Measurements from ENCODE around the gene PHF19. TPM values are rescaled to one million over a fixed set of nuclear protein-coding genes. Genes with fewer than 3 reads are reported as not detected.
A peak's percentile ranks its signal among the peaks of the same experiment; 100 is the strongest.

PHF19 gene
- total RNA-seq, 1 donor from 2014 or later, result 24.4 TPM

GRCh38 chr9:120850315-120850714 is 26.7 kb downstream of the PHF19 start:
- ATAC-seq (no peak), DNase-seq (no peak)
- no peak for TF ChIP-seq CTCF (IDR thresholded peaks at IDR 0.05)
- Histone ChIP-seq H3K27me3 (ENCODE audit: low read depth) (no peaks in the 10 kb centered on the region), H3K4me1 (no peaks in the 10 kb centered on the region), H3K9me3 (no peaks in the 10 kb centered on the region), H3K36me3 (peaks cover 31% of the 10 kb centered on the region), H3K4me3 (no peak overlapping the region), H3K27ac (no peak overlapping the region)
- intact Hi-C loops (cut with DNase I), result no loop called here

DNA sequence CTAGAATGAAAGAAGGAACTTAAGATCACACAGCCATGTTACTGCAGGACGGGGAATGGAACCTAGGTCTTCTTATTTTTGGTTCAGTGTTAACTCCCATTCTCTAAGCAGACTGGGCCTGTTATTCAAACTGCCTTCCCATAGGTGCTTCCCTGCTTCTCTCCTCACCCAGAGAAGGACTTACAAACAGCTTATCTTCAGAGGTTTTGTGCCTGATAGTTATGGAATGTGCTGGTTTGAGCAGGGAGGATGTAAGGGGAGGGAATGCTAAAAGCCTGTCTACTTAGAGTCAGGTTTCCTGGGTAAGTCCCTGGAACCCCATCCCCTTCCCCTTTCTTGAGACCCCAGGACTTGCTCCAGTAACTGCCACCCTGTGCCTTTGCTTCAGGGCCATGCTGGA is 30.1 kb downstream of the PHF19 start:
- intact Hi-C loops (cut with DNase I), result no loop called here
- DNase-seq (no peak), ATAC-seq (no peak)
- H3K27ac ChIP-seq, result no peak overlapping the region
- H3K27me3 ChIP-seq (ENCODE audit: low read depth), result no peaks in the 10 kb centered on the region
- H3K9me3 ChIP-seq, result no peaks in the 10 kb centered on the region
- no peak for TF ChIP-seq CTCF (IDR thresholded peaks at IDR 0.05)
- no peak overlapping the region for H3K4me3 ChIP-seq
- H3K36me3 ChIP-seq, result peaks cover 21% of the 10 kb centered on the region
- H3K4me1 ChIP-seq, result peaks cover 22% of the 10 kb centered on the region

GRCh38 chr9:120846251-120846889 is 30.6 kb downstream of the PHF19 start:
- Histone ChIP-seq H3K4me1 (peaks cover 27% of the 10 kb centered on the region), H3K9me3 (no peaks in the 10 kb centered on the region), H3K4me3 (no peak overlapping the region), H3K36me3 (peaks cover 16% of the 10 kb centered on the region), H3K27ac (no peak overlapping the region), H3K27me3 (ENCODE audit: low read depth) (no peaks in the 10 kb centered on the region)
- no peak for ATAC-seq
- DNase-seq, result no peak
- intact Hi-C loops (cut with DNase I), result no loop called here
- no peak for TF ChIP-seq CTCF (IDR thresholded peaks at IDR 0.05)

GRCh38 chr9:120845255-120845654 is 31.7 kb downstream of the PHF19 start:
- ATAC-seq (no peak), DNase-seq (no peak)
- H3K36me3 ChIP-seq, result peaks cover 5% of the 10 kb centered on the region
- intact Hi-C loops (cut with DNase I), result no loop called here
- no peaks in the 10 kb centered on the region for H3K9me3 ChIP-seq
- no peak for TF ChIP-seq CTCF (IDR thresholded peaks at IDR 0.05)
- no peaks in the 10 kb centered on the region for H3K27me3 ChIP-seq (ENCODE audit: low read depth)
- no peak overlapping the region for H3K4me3 ChIP-seq
- H3K27ac ChIP-seq, result no peak overlapping the region
- H3K4me1 ChIP-seq, result peaks cover 30% of the 10 kb centered on the region

- no peak for TF ChIP-seq CTCF (IDR thresholded peaks at IDR 0.05)
- DNase-seq (peak; percentile 99), ATAC-seq (peak; percentile 99)
- H3K4me3 ChIP-seq, result peak within 1 kb of the TSS; percentile 68
- intact Hi-C loops (cut with DNase I), result no loop called here
- H3K4me1 ChIP-seq, result peaks cover 41% of the 10 kb centered on the region
- H3K9me3 ChIP-seq, result no peaks in the 10 kb centered on the region
- no peaks in the 10 kb centered on the region for H3K36me3 ChIP-seq
- no peaks in the 10 kb centered on the region for H3K27me3 ChIP-seq (ENCODE audit: low read depth)
- peak within 1 kb of the TSS; percentile 97 for H3K27ac ChIP-seq
Observed at GRCh38 chr9:120842685-120843485, 34.1 kb downstream of the PHF19 start, which contains the start of gene PSMD5. Gene PSMD5, minus strand, starts transcription at chr9:120842922. Its CDS starts 13 bp downstream, at chr9:120842909.
